HG03521 (cell line): Measurements from ENCODE around the gene SH3GL1.

Experiments used
- ATAC-seq: cut with Tn5 transposase; IDR thresholded peaks from one replicate; pipeline ENCODE4 v1.9.1; 2021; ENCODE audit warnings: mild to moderate bottlenecking, moderate library complexity; ENCODE audit not compliant: unreplicated experiment

Gene SH3GL1

DNA sequence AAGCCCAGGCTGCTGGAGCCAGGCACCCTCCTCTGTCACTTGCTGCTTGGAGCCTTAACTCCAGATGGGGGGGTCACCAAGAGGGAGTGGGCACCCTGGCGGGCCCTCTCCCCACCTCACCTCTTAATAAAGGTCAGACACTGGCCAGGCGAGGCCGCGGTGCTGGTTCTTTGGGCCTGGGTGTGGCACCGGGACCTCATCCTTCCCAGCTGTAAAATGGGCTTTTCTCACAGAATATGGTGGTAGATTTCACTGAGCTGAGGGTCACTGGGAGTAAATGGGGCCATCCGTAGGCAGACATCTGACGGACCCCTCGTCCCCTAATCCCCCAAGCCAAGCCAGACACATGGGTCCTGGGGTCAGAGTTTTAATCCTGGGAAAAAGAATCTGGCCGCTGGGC lies 76.7 kb downstream of the SH3GL1 start:
- ATAC-seq: no peak

DNA sequence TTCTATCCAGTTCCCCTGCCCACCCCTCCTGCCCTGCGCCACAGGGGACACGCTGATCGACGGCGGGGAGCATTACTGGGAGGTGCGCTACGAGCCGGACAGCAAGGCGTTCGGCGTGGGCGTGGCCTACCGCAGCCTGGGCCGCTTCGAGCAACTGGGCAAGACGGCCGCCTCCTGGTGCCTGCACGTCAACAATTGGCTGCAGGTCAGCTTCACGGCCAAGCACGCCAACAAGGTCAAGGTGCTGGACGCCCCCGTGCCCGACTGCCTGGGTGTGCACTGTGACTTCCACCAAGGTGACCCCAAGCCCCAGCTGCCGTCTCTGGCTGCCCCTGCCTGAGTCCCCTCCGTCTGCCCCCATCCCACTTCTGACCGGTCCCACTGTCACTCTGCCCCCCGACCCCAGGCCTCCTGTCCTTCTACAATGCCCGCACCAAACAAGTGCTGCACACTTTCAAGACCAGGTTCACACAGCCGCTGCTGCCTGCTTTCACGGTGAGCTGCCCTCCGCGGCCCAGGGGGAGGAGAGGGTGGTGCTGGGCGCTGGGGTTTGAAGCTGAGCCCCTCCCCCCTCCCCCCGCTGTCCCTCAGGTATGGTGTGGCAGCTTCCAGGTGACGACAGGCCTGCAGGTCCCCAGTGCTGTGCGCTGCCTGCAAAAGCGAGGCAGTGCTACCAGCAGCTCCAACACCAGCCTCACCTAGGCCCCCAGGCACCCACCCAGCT lies 77.2 kb downstream of the SH3GL1 start:
- no peak for ATAC-seq

DNA sequence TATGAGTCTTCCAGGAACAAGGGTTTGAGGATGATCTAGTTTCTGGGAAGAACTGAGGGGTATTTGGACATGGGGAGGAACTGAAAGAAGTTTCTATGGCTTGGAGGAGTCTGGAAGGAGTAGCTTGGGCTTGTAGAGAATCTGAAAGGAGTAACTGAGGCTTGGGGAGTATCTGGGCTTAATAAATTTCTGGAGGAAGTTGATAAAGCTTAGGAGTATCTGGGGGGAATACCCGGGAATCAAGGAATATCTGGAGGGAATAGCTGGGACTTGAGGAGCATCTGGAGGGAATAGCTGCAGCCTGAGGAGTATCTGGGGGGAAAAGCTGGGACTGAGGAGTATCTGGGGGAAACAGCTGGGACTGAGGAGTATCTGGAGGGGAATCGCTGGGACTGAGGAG lies 79.9 kb downstream of the SH3GL1 start:
- no peak for ATAC-seq

DNA sequence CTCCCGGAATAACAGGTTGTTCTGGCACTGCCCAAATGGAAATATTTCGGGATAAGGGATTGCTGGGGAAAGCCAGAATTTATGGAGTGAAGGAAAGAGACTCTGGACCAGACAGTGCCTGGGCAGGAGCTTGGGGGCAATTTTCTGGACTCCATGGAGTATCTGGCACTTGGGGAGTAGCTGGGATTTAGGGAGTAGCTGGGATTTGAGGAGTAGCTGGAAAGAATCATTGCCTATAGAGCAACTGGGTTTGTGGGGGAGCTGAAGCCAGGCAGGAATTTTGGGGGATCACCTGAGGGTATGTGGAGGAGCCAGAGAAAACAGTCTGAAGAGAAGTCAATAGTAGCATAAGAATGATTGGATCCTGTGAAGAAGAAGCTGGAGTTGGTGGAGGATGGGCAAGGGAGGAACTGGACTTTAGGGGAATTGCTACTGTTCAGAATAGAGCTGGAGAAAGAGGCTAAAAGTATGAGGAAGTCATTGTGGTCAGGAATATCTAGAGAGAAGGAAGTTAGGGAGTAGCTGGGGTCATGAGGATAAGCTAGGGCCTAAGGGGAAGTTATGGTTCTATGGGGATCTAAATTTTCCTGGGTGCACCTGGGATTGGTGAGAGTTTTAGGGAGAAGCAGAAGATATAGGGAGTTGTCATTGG lies 81.2 kb downstream of the SH3GL1 start:
- no peak for ATAC-seq

DNA sequence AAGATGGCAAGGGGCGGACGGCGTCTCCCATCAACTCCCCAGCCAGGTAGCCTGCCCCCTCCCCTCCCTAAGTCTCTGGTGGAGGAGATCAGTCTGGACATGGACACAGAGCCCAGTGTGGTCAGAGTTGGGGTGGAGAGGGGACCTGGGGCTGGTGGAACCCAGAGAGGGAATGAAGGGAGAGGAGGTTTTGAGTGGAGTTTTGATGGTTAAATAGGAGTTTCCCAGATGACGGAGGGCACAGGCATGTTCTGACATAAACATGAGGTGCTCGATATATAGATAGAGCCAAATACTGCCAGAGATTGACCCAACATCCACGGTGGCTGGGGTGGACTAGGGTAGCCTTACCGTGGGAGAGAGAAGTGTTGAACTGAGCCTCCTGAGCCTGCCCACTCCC lies 81.9 kb downstream of the SH3GL1 start:
- no peak for ATAC-seq

DNA sequence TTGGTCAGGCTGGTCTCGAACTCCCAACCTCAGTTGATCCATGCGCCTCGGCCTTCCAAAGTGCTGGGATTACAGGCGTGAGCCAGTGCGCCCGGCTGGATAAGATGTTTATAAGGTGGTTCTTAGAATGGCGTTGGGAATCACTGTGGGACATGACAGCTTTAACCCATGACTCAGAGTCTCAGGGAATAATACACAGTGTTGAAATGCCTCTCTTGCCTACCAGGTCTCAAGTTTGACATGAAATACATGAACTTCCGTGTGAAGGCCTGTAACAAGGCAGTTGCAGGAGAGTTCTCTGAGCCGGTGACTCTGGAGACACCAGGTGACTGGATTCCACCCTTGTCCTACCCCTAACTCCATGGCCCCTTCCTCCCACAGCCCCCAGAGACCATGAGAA lies 83.4 kb downstream of the SH3GL1 start:
- ATAC-seq: no peak

DNA sequence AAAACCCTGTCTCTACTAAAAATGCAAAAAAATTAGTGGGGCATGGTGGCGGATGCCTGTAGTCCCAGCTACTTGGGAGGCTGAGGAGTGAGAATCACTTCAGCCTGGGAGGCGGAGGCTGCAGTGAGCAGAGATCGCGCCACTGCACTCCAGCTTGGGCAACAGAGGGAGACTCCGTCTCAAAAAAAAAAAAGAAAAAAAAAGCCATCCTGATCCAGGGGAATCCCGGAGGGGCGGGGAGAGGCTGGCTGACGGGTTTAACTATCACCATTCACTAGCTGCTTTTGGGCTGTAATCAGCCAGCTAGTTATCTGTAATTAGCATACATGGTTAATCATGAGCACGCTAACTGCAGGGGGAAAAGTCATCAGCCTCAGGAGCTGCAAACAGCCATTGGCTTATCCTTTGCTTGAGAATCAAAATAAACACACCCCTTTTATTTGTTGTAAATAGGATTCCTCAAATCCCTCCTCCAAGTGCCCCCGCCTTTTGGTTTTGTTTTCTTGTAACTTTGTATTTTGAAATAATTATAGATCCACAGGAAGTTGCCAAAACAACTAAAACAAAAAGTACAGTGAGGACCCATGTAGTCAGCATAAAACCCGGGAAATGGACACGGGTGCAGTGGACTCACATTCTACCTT lies 86.4 kb downstream of the SH3GL1 start:
- no peak for ATAC-seq
